K562 (cell line): Measurements from ENCODE around the gene COQ3. TPM values are rescaled to one million over a fixed set of nuclear protein-coding genes. Genes with fewer than 3 reads are reported as not detected.

Experiments
- ARID1B ChIP-seq: fragments of 450-650 bp; IDR thresholded peaks from 2 replicates; pipeline ENCODE4 v1.6.1; 2016; ENCODE audit warnings: antibody characterized with exemption, mild to moderate bottlenecking, inconsistent platforms
- C11orf30 ChIP-seq: fragments of 450-650 bp; IDR thresholded peaks from 2 replicates; pipeline ENCODE4 v1.6.1; 2016; ENCODE audit warnings: low read depth, mild to moderate bottlenecking
- CEBPG ChIP-seq, 3 experiments: fragments of 200-800 bp in 1 of 3; sonication (Bioruptor generic) in 1 of 3; sonication (generic) in 1 of 3; formaldehyde crosslinking in 1 of 3; IDR thresholded peaks in 2 of 3; conservative IDR thresholded peaks in 1 of 3; 2 replicates each; pipeline versions ENCODE4 v1.6.1 to v1.8.0; 2016 to 2022; ENCODE audit warnings: missing compliant biosample characterization in 2 of 3, missing genetic modification characterization in 2 of 3, mild to moderate bottlenecking in 1 of 3, missing genetic modification reagents in 1 of 3
- CSDE1 ChIP-seq, 2 experiments: fragments of 450-650 bp; IDR thresholded peaks; 2 replicates each; pipeline ENCODE4 v1.6.1; 2016; ENCODE audit warnings: mild to moderate bottlenecking in 1 of 2
- ELF1 ChIP-seq: fragments of 200-800 bp; sonication (Bioruptor generic); IDR thresholded peaks from 2 replicates; pipeline ENCODE4 v1.6.1; 2016; ENCODE audit warnings: missing genetic modification characterization, missing compliant biosample characterization
- EP400 ChIP-seq: fragments of 450-650 bp; IDR thresholded peaks from 2 replicates; pipeline ENCODE4 v1.6.1; 2017; ENCODE audit warnings: antibody characterized with exemption, mild to moderate bottlenecking, moderate library complexity
- ERF ChIP-seq: fragments of 450-650 bp; formaldehyde crosslinking; IDR thresholded peaks from 2 replicates; pipeline ENCODE4 v1.4.0; 2020; ENCODE audit warnings: mild to moderate bottlenecking, mixed read lengths
- FOXJ2 ChIP-seq: fragments of 200-800 bp; sonication (Bioruptor generic); IDR thresholded peaks from 2 replicates; pipeline ENCODE4 v1.6.1; 2016; ENCODE audit warnings: missing genetic modification characterization, missing compliant biosample characterization
- HDAC2 ChIP-seq: fragments of 450-650 bp; IDR thresholded peaks from 2 replicates; pipeline ENCODE4 v1.6.1; 2016; ENCODE audit warnings: mild to moderate bottlenecking
- HEY1 ChIP-seq: fragments of 250-450 bp; sonication (Bioruptor Pico); IDR thresholded peaks from 2 replicates; pipeline ENCODE4 v1.5.0; 2020; ENCODE audit warnings: mild to moderate bottlenecking, moderate library complexity, borderline replicate concordance
- IRF2 ChIP-seq: sonication (generic); formaldehyde crosslinking; IDR thresholded peaks from 2 replicates; pipeline ENCODE4 v1.8.1; 2022; ENCODE audit warnings: mild to moderate bottlenecking, missing genetic modification reagents
- KAT2B ChIP-seq: IDR thresholded peaks from one replicate; pipeline ENCODE4 v1.6.1; 2012; ENCODE audit warnings: low read depth, mild to moderate bottlenecking, control low read depth, inconsistent platforms, low read length, moderate library complexity
- NBN ChIP-seq: fragments of 450-650 bp; IDR thresholded peaks from 2 replicates; pipeline ENCODE4 v1.6.1; 2016; ENCODE audit warnings: low read depth, mild to moderate bottlenecking
- NCOA1 ChIP-seq: fragments of 450-650 bp; IDR thresholded peaks from 2 replicates; pipeline ENCODE4 v1.6.1; 2016; ENCODE audit warnings: low read depth
- NELFE ChIP-seq: IDR thresholded peaks from 2 replicates; pipeline ENCODE4 v1.6.1; 2011; ENCODE audit warnings: mild to moderate bottlenecking; ENCODE audit not compliant: insufficient read depth, insufficient read length
- NFATC3 ChIP-seq: fragments of 450-650 bp; IDR thresholded peaks from 2 replicates; pipeline ENCODE4 v1.6.1; 2017; ENCODE audit warnings: mild to moderate bottlenecking
- NR2C1 ChIP-seq, 2 experiments: fragments of 450-650 bp; IDR thresholded peaks; 2 replicates each; pipeline ENCODE4 v1.6.1; 2017; ENCODE audit warnings: mild to moderate bottlenecking in 2 of 2, antibody characterized with exemption in 1 of 2, inconsistent platforms in 1 of 2, missing compliant biosample characterization in 1 of 2, missing genetic modification characterization in 1 of 2
- PHF8 ChIP-seq: fragments of 200-600 bp; sonication (generic); IDR thresholded peaks from 2 replicates; pipeline ENCODE4 v1.6.1; 2012; ENCODE audit warnings: mixed run types, mild to moderate bottlenecking, inconsistent platforms, low read length, moderate library complexity, borderline replicate concordance
- POU5F1 ChIP-seq: fragments of 150-350 bp; IDR thresholded peaks from 2 replicates; pipeline ENCODE4 v1.6.1; 2014; ENCODE audit warnings: borderline replicate concordance, low read length, low read depth, mild to moderate bottlenecking; ENCODE audit not compliant: partially characterized antibody
- RAD21 ChIP-seq, 2 experiments: fragments of 250-450 bp in 1 of 2; fragments of 450-650 bp in 1 of 2; sonication (Bioruptor Pico) in 1 of 2; formaldehyde crosslinking in 1 of 2; IDR thresholded peaks in 1 of 2; conservative IDR thresholded peaks in 1 of 2; 2 replicates each; pipeline versions ENCODE4 v1.4.0 to v1.8.0; 2020 to 2022; ENCODE audit warnings: mild to moderate bottlenecking in 2 of 2, moderate library complexity in 1 of 2
- RB1 ChIP-seq: fragments of 450-650 bp; IDR thresholded peaks from 2 replicates; pipeline ENCODE4 v1.6.1; 2017; ENCODE audit warnings: low read depth, mild to moderate bottlenecking
- RCOR1 ChIP-seq, 2 experiments: IDR thresholded peaks; 2 replicates each; pipeline ENCODE4 v1.6.1; 2012; ENCODE audit warnings: low read depth in 2 of 2, low read length in 2 of 2, borderline replicate concordance in 1 of 2, improper control_type of control experiment in 1 of 2
- SNIP1 ChIP-seq: fragments of 450-650 bp; IDR thresholded peaks from 2 replicates; pipeline ENCODE4 v1.7.1; 2017; ENCODE audit warnings: low read depth, mild to moderate bottlenecking
- TEAD4 ChIP-seq, 2 experiments: sonication (generic) in 1 of 2; formaldehyde crosslinking in 1 of 2; IDR thresholded peaks; 2 replicates each; pipeline versions ENCODE4 v1.6.1 to v1.8.0; 2012 to 2022; ENCODE audit warnings: borderline replicate concordance in 1 of 2, inconsistent platforms in 1 of 2, low read length in 1 of 2, mild to moderate bottlenecking in 1 of 2, missing genetic modification reagents in 1 of 2
- ZFPM2 ChIP-seq: fragments of 250-450 bp; sonication (Bioruptor Pico); IDR thresholded peaks from 2 replicates; pipeline ENCODE4 v1.5.1; 2022; ENCODE audit warnings: mild to moderate bottlenecking
- ZNF184 ChIP-seq: sonication (generic); formaldehyde crosslinking; IDR thresholded peaks from 2 replicates; pipeline ENCODE4 v1.5.0; 2020; ENCODE audit warnings: missing genetic modification reagents
- ZNF253 ChIP-seq: fragments of 250-450 bp; sonication (Bioruptor Pico); conservative IDR thresholded peaks from 2 replicates; pipeline ENCODE4 v1.6.1; 2021; ENCODE audit warnings: mild to moderate bottlenecking
- ZNF384 ChIP-seq: IDR thresholded peaks from 2 replicates; pipeline ENCODE4 v1.6.1; 2012; ENCODE audit warnings: low read depth, low read length, improper control_type of control experiment
- ZZZ3 ChIP-seq: fragments of 450-650 bp; IDR thresholded peaks from 2 replicates; pipeline ENCODE4 v1.6.1; 2016; ENCODE audit warnings: antibody characterized with exemption, mild to moderate bottlenecking, moderate library complexity
- polyA plus RNA-seq, 8 experiments: library from polyadenylated mRNA; depleted of rRNA in 4 of 8; stranded (reverse) in 5 of 8; unstranded in 3 of 8; fragments of >200 nt; fragmentation: Nextera tagmentation in 2 of 8; fragmentation: Illumina TruSeq in 1 of 8; extraction: Ambion mirVana in 2 of 8; extraction: Trizol in 1 of 8; gene quantifications; 2 replicates each; pipeline versions ENCODE4 v1.2.1 to v1.2.3, GENCODE V29; 2011 to 2014; ENCODE audit warnings: inconsistent platforms in 1 of 8, missing spikeins in 1 of 8
- total RNA-seq, 7 experiments: library from RNA; depleted of rRNA in 6 of 7; stranded (reverse); fragments of >200 nt in 6 of 7; fragmentation: Illumina TruSeq in 2 of 7; extraction: Trizol in 2 of 7; gene quantifications; 2 replicates each; pipeline versions ENCODE4 v1.2.1 to v1.2.3, GENCODE V29; 2011 to 2021; ENCODE audit warnings: low replicate concordance in 1 of 7

The COQ3 gene
- total and polyA plus RNA-seq, 9 of the 15 experiments (the other 6 are each of a cell fraction or from before 2014, with no cell fraction given): 16.9 to 137 (median 33.9) TPM

GRCh38 chr6:99393698-99394531 lies at the start of gene COQ3 (continued):
- TF ChIP-seq IRF2 (CRISPR knock-in tag) (no peak), HDAC2 (0 out of 2 replicates have a peak, but pooled peaks have one; percentile 52), ZNF384 (peak; percentile 97), PHF8 (peak; percentile 88), CEBPG (CRISPR knock-in tag; IDR thresholded peaks at IDR 0.05) (no peak), CEBPG (tag; conservative IDR thresholded peaks at IDR 0.05 in 1 of 2, IDR thresholded peaks at IDR 0.05 in 1 of 2) (no peak), HEY1 (CRISPR knock-in tag) (no peak), ZZZ3 (no peak; the same call in 1 of the 2 replicates), TEAD4 (IDR thresholded peaks at IDR 0.05; ENCODE audit: low read length) (0 out of 2 replicates have a peak, but pooled peaks have one; percentile 17), TEAD4 (CRISPR knock-in tag; IDR thresholded peaks at IDR 0.05; ENCODE audit: borderline replicate concordance) (no peak), RAD21 (CRISPR knock-in tag; conservative IDR thresholded peaks at IDR 0.05 in 1 of 2, IDR thresholded peaks at IDR 0.05 in 1 of 2) (no peak), POU5F1 (peak; percentile 5), ERF (CRISPR knock-in tag) (peak; percentile 68; the same call in 1 of the 2 replicates), NBN (peak; percentile 72; the same call in 1 of the 2 replicates), NCOA1 (peak; percentile 96), ZFPM2 (no peak), NFATC3 (no peak), NELFE (no peak), ARID1B (no peak), ZNF184 (CRISPR knock-in tag) (no peak), FOXJ2 (tag) (0 out of 2 replicates have a peak, but pooled peaks have one; percentile 47), RCOR1 (IDR thresholded peaks at IDR 0.05; ENCODE audit: borderline replicate concordance in 1 of 2, low read depth in 2 of 2, low read length in 2 of 2) (peak in 1 of 2 experiments; percentile 21; a peak in 1 of 4 replicates), ZNF253 (CRISPR knock-in tag) (no peak), EP400 (peak; percentile 79), SNIP1 (no peak), RB1 (peak; percentile 72; the same call in 1 of the 2 replicates), CSDE1 (IDR thresholded peaks at IDR 0.05) (no peak), ELF1 (tag) (peak; percentile 37; the same call in 1 of the 2 replicates), KAT2B (no peak), C11orf30 (peak; percentile 88), NR2C1 (IDR thresholded peaks at IDR 0.05) (peak; percentile 79), NR2C1 (tag; IDR thresholded peaks at IDR 0.05) (peak; percentile 47; the same call in 1 of the 2 replicates)
